ENCODE measurements around the gene RHD. TPM values are rescaled to one million over a fixed set of nuclear protein-coding genes. Genes with fewer than 3 reads are reported as not detected.

Gene RHD
- total RNA-seq (2022; extraction: Qiagen RNA extraction; ENCODE audit: low read depth), result not detected in 5 replicates

GRCh38 chr1:25272238-25272637, at the start of gene RHD:
Gene RHD (plus strand): TSS chr1:25272509. CDS start chr1:25272548, 39 bp downstream.

GRCh38 chr1:25232027-25232865, 40.1 kb upstream of the RHD start, which contains the start of gene SYF2:
Gene SYF2 (minus strand): TSS chr1:25232502. CDS start chr1:25232467, 35 bp downstream.

GRCh38 chr1:25247024-25247828, 25.1 kb upstream of the RHD start, which contains the start of gene RSRP1:
Gene RSRP1 (minus strand): TSS chr1:25247454. CDS start chr1:25246963, 491 bp downstream.

GRCh38 chr1:25338188-25338981, 66.1 kb downstream of the RHD start, which contains the start of gene TMEM50A:
Gene TMEM50A (plus strand): TSS chr1:25338334. CDS start chr1:25340487, 2,153 bp downstream.

Other genes with a start within 250 kb of the RHD start
- 35.3 to 41.5 TPM (median 37.4 TPM) in 5 replicates for gene SYF2, start 40.0 kb upstream of the RHD start, total RNA-seq (2022; extraction: Qiagen RNA extraction; ENCODE audit: low read depth)
- 15.5 to 22.9 TPM (median 21.0 TPM) in 5 replicates for gene RSRP1, start 25.1 kb upstream of the RHD start, total RNA-seq (2022; extraction: Qiagen RNA extraction; ENCODE audit: low read depth)
- 66.9 to 80.9 TPM (median 71.8 TPM) in 5 replicates for gene TMEM50A, start 65.8 kb downstream of the RHD start, total RNA-seq (2022; extraction: Qiagen RNA extraction; ENCODE audit: low read depth)
- gene RHCE, start 148.3 kb downstream of the RHD start, total RNA-seq (2022; extraction: Qiagen RNA extraction; ENCODE audit: low read depth), result 0.09 to 0.17 TPM (median 0.14 TPM) in 4 of 5 replicates, not detected in the other
- gene MACO1, start 158.4 kb downstream of the RHD start, total RNA-seq (2022; extraction: Qiagen RNA extraction; ENCODE audit: low read depth), result 7.5 to 9.9 TPM (median 8.6 TPM) in 5 replicates

All from A549 treated with GW870086 at 1 μM for 4 hours (cell line).